Measurements from ENCODE around the gene HDHD5. TPM values are rescaled to one million over a fixed set of nuclear protein-coding genes. Genes with fewer than 3 reads are reported as not detected.

Gene HDHD5
- total RNA-seq (10 to 100 TPM; 11.0 to 11.6 TPM), total RNA-seq (11.2 to 85.7 (median 31.8) reads per million in 172 experiments)
- polyA plus RNA-seq (2013, experiment 1 of 2) = 30.4 TPM
- 25.7 TPM for polyA plus RNA-seq (2013, experiment 2 of 2)

DNA sequence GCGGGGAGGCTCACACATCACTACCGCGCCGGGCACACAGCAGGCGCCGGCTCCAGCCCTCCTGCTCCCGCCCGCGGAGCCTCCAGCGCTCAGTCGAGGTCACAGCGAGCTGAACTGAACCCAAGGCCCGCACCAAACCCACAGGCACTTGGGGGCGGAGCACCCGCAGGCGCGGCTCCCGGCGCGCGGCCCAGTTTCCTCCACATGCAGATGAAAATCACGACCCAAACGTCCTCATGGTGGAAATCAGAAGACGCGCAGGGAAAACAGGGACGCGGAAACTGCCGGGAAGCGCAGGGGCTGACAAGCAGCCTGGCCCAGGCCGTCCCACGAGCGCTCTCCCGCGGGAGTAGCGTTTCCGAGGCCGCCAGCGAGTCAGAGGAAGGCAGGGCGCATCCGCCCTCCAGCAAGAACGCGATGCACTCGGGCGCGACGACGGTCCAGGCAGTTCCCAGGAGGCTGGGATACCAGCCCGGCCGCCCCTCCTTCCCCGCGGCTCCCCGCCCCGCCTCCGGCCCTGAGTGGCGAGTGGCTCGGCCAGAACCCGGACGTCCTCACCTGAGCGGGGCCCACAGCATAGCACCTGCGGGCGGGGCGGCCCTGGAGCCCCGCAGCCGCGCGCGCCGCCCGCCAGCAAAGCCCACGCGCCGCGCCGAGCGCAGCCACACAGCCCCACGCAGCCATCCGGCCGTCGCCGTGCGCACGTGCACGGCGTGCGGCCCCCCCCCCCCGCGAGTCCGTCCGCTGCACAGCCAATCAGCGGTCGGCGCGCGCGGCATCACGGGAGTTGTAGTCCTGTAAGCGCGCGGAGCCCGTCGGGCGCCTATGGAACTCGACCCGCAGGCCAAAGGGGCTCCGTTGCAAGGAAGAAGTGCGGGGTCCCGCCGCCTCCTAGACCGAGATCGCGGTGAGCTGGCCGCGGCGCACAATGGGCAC is at the start of gene HDHD5:
HDHD5 (minus strand) TSS at position 710 of the 936 bp plus-strand sequence; CDS start at position 684, 26 bp downstream.
- no peaks in the 10 kb centered on the region for H3K27me3 Mint-ChIP-seq
- H3K27me3 ChIP-seq (ENCODE audit: control insufficient read depth in 1 of 2, insufficient read depth in 2 of 2, low read length in 2 of 2) = no peaks in the 10 kb centered on the region
- no peaks in the 10 kb centered on the region for H3K9me3 Mint-ChIP-seq
- DNase-seq = peak; percentile 82 to 96 (median 88)
- peak within 1 kb of the TSS; percentile 82 for H3K4me3 Mint-ChIP-seq
- H3K36me3 Mint-ChIP-seq (ENCODE audit: low read depth) = peaks cover 7% of the 10 kb centered on the region
- intact Hi-C loops (cut with DNase I, micrococcal nuclease) = loop anchor here (1.0 to 5.0 kb wide), 4 partner anchors 42 to 468 kb away; partner anchors contain the start of genes ATP6V1E1 (in 1 of the 2) and IL17RA (in 1 of the 2)
- POLR2A ChIA-PET = interaction anchor here (0.8 to 2.1 kb wide), 3 partner anchors 13 to 70 kb away, joined by 3 to 7 read pairs (median 5); no protein-coding TSS in a partner anchor
- no peaks in the 10 kb centered on the region for H3K36me3 ChIP-seq (ENCODE audit: insufficient read depth, low read length)
- H3K4me1 Mint-ChIP-seq (ENCODE audit: low read depth) = peaks cover 37% of the 10 kb centered on the region
- no peak for TF ChIP-seq CTCF (IDR thresholded peaks at IDR 0.05)
- CTCF ChIA-PET = interaction anchor here (1.1 to 6.7 kb wide), 2 partner anchors 13 to 74 kb away, joined by 3 to 46 read pairs; partner anchors contain the start of gene IL17RA
- peak within 1 kb of the TSS; percentile 58 for H3K27ac Mint-ChIP-seq
- peak within 1 kb of the TSS; percentile 85 for H3K4me3 ChIP-seq (ENCODE audit: low read length)
- H3K27ac ChIP-seq (ENCODE audit: low read depth in 1 of 2, low read length in 2 of 2) = peak within 1 kb of the TSS; percentile 41 to 65
- ATAC-seq (ENCODE audit: poor library complexity) = peak; percentile 92
- no peaks in the 10 kb centered on the region for H3K9me3 ChIP-seq (ENCODE audit: control insufficient read depth in 1 of 2, insufficient read depth in 1 of 2, low read length in 2 of 2)
- H3K4me1 ChIP-seq (ENCODE audit: insufficient read depth, low read length) = peaks cover 39% of the 10 kb centered on the region

DNA sequence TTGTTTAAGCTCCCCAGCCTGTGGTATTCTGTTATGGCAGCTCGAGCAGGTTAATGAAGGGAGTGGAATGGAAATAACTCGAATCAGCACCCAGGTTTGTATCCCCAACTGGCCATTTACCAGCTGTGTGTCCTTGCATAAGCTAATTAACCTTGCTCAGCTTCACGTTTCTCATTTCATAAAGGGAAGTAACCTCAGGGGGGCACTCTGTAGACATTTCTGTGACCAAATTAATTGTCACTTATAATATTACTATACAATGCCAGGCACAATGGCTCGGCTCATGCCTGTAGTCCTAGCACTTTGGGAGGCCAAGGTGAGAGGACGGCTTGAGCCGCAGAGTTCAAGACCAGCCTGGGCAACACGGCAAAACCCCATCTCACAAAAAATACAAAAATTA is 46.4 kb upstream of the HDHD5 start:
- Histone ChIP-seq H3K36me3 (ENCODE audit: insufficient read depth, low read length) (peaks cover 69% of the 10 kb centered on the region), H3K27me3 (ENCODE audit: control insufficient read depth in 1 of 2, insufficient read depth in 2 of 2, low read length in 2 of 2) (no peaks in the 10 kb centered on the region), H3K4me3 (ENCODE audit: low read length) (no peak overlapping the region), H3K9me3 (ENCODE audit: control insufficient read depth in 1 of 2, insufficient read depth in 1 of 2, low read length in 2 of 2) (no peaks in the 10 kb centered on the region), H3K4me1 (ENCODE audit: insufficient read depth, low read length) (no peaks in the 10 kb centered on the region), H3K27ac (ENCODE audit: low read depth in 1 of 2, low read length in 2 of 2) (peak overlapping the region in 1 of 2 donors; percentile 2)
- DNase-seq (peak in 1 of 14 experiments; percentile 12), ATAC-seq (ENCODE audit: poor library complexity) (no peak)
- ChIA-PET CTCF (interaction anchor here (0.6 to 0.9 kb wide), 2 partner anchors 13 to 229 kb away, joined by 3 to 4 read pairs; no protein-coding TSS in a partner anchor), POLR2A (no interaction called here)
- Mint-ChIP-seq H3K36me3 (ENCODE audit: low read depth) (peaks cover 79% of the 10 kb centered on the region), H3K27me3 (no peaks in the 10 kb centered on the region), H3K4me3 (no peak overlapping the region), H3K4me1 (ENCODE audit: low read depth) (peaks cover 26% of the 10 kb centered on the region), H3K27ac (peak overlapping the region; percentile 44), H3K9me3 (no peaks in the 10 kb centered on the region)
- no peak for TF ChIP-seq CTCF (IDR thresholded peaks at IDR 0.05)
- intact Hi-C loops (cut with DNase I, micrococcal nuclease) = no loop called here

GRCh38 chr22:17201285-17201945 is 42.3 kb upstream of the HDHD5 start:
- no peak for ATAC-seq (ENCODE audit: poor library complexity)
- Histone ChIP-seq H3K36me3 (ENCODE audit: insufficient read depth, low read length) (peaks cover 76% of the 10 kb centered on the region), H3K27ac (ENCODE audit: low read depth in 1 of 2, low read length in 2 of 2) (no peak overlapping the region), H3K9me3 (ENCODE audit: control insufficient read depth in 1 of 2, insufficient read depth in 1 of 2, low read length in 2 of 2) (no peaks in the 10 kb centered on the region), H3K4me1 (ENCODE audit: insufficient read depth, low read length) (peaks cover 3% of the 10 kb centered on the region), H3K4me3 (ENCODE audit: low read length) (no peak overlapping the region), H3K27me3 (ENCODE audit: control insufficient read depth in 1 of 2, insufficient read depth in 2 of 2, low read length in 2 of 2) (no peaks in the 10 kb centered on the region)
- intact Hi-C loops (cut with DNase I, micrococcal nuclease) = no loop called here
- Mint-ChIP-seq H3K4me1 (ENCODE audit: low read depth) (peaks cover 13% of the 10 kb centered on the region), H3K27me3 (no peaks in the 10 kb centered on the region), H3K9me3 (no peaks in the 10 kb centered on the region), H3K27ac (peak overlapping the region; percentile 42), H3K4me3 (no peak overlapping the region), H3K36me3 (ENCODE audit: low read depth) (peaks cover 85% of the 10 kb centered on the region)
- CTCF ChIA-PET = no interaction called here
- peak; percentile 15 for TF ChIP-seq CTCF (IDR thresholded peaks at IDR 0.05)
- POLR2A ChIA-PET = no interaction called here
- no peak for DNase-seq
